Liver (tissue), 3 donors: Measurements from ENCODE around the gene PCP4L1.

ENCODE experiments used
- CTCF ChIP-seq: fragments of 150-350 bp; IDR thresholded peaks from 2 replicates; pipeline ENCODE4 v1.5.1; 2017; ENCODE audit warnings: improper control_type of control experiment, low read depth, low read length; ENCODE audit not compliant: missing input control
- JUND ChIP-seq, 2 donors: IDR thresholded peaks; 2 replicates each; pipeline ENCODE4 v1.6.1; 2016; ENCODE audit warnings: antibody characterized with exemption in 2 of 2
- MAX ChIP-seq: IDR thresholded peaks from 2 replicates; pipeline ENCODE4 v1.6.1; 2016; ENCODE audit warnings: antibody characterized with exemption
- RAD21 ChIP-seq, 2 donors: IDR thresholded peaks; 2 replicates each; pipeline ENCODE4 v1.6.1; 2016; ENCODE audit warnings: antibody characterized with exemption in 2 of 2, mild to moderate bottlenecking in 2 of 2
- SP1 ChIP-seq: IDR thresholded peaks from 2 replicates; pipeline ENCODE4 v1.6.1; 2018; ENCODE audit warnings: antibody characterized with exemption, mild to moderate bottlenecking
- TAF1 ChIP-seq: conservative IDR thresholded peaks from 2 replicates; pipeline ENCODE4 v1.6.1; 2016; ENCODE audit warnings: antibody characterized with exemption, mild to moderate bottlenecking
- YY1 ChIP-seq: IDR thresholded peaks from 2 replicates; pipeline ENCODE4 v1.6.1; 2016; ENCODE audit warnings: antibody characterized with exemption, mild to moderate bottlenecking
- TF ChIP-seq, protein P1 (sequence below): IDR thresholded peaks from 2 replicates; pipeline ENCODE4 v1.6.1; 2016; ENCODE audit warnings: antibody characterized with exemption, mild to moderate bottlenecking
- TF ChIP-seq, protein P2 (sequence below): IDR thresholded peaks from 2 replicates; pipeline ENCODE4 v1.6.1; 2016; ENCODE audit warnings: antibody characterized with exemption
- TF ChIP-seq, protein P3 (sequence below): IDR thresholded peaks from 2 replicates; pipeline ENCODE4 v1.6.1; 2016; ENCODE audit warnings: antibody characterized with exemption
- donor health status: healthy.
- donor health status: healthy.

DNA sequence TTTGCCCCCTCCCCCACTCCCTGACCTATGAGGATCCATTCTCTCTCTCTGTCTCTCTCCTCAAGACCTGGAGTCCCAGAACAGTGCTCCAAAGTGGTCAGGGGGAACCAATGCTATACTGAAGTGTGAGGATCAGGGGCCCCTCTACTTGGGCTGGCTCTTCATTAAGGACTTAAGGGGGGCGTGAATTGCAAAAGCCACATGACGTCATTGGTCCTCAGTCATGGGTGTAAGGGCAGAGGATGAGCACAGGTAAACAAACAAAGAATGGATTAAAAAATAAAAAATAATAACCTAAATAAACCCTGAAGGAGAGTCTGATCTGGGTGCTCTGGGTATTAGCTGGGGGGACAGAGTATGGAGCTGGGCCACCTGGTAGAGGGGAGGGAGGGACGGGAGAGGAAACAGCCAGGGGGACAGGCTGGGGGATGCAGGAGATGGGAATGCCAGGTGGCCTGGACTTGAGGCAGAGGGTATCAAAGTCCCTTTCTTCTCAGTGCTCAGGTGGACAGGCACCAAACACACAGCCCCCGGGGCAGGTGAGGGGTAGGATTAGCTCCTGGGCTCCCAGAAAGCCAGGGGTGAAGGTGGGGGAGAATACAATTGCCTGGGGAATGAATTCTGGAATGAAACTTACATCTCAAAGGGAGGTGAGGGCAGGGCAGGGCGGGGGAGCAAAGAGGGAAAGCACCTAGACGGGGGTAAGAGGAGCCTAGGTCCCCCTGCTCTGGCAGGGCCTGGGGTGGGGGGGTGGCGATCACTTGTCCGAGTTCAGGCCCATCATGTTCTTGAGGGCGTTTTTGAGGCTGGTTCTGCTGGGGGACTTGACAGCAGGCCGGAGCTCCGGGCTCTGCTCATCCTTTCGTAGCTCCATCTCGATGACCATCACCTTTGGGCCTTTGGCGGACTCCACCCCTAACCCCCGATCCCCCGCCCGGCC, 46.7 kb downstream of the PCP4L1 start:
- TF ChIP-seq CTCF: no peak
- TF ChIP-seq, protein P1, sequence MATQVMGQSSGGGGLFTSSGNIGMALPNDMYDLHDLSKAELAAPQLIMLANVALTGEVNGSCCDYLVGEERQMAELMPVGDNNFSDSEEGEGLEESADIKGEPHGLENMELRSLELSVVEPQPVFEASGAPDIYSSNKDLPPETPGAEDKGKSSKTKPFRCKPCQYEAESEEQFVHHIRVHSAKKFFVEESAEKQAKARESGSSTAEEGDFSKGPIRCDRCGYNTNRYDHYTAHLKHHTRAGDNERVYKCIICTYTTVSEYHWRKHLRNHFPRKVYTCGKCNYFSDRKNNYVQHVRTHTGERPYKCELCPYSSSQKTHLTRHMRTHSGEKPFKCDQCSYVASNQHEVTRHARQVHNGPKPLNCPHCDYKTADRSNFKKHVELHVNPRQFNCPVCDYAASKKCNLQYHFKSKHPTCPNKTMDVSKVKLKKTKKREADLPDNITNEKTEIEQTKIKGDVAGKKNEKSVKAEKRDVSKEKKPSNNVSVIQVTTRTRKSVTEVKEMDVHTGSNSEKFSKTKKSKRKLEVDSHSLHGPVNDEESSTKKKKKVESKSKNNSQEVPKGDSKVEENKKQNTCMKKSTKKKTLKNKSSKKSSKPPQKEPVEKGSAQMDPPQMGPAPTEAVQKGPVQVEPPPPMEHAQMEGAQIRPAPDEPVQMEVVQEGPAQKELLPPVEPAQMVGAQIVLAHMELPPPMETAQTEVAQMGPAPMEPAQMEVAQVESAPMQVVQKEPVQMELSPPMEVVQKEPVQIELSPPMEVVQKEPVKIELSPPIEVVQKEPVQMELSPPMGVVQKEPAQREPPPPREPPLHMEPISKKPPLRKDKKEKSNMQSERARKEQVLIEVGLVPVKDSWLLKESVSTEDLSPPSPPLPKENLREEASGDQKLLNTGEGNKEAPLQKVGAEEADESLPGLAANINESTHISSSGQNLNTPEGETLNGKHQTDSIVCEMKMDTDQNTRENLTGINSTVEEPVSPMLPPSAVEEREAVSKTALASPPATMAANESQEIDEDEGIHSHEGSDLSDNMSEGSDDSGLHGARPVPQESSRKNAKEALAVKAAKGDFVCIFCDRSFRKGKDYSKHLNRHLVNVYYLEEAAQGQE: no peak
- no peak for TF ChIP-seq YY1
- TF ChIP-seq RAD21 (IDR thresholded peaks at IDR 0.05): no peak
- no peak for TF ChIP-seq TAF1
- TF ChIP-seq, protein P2, sequence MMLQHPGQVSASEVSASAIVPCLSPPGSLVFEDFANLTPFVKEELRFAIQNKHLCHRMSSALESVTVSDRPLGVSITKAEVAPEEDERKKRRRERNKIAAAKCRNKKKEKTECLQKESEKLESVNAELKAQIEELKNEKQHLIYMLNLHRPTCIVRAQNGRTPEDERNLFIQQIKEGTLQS: no peak
- no peak for TF ChIP-seq MAX
- TF ChIP-seq, protein P3, sequence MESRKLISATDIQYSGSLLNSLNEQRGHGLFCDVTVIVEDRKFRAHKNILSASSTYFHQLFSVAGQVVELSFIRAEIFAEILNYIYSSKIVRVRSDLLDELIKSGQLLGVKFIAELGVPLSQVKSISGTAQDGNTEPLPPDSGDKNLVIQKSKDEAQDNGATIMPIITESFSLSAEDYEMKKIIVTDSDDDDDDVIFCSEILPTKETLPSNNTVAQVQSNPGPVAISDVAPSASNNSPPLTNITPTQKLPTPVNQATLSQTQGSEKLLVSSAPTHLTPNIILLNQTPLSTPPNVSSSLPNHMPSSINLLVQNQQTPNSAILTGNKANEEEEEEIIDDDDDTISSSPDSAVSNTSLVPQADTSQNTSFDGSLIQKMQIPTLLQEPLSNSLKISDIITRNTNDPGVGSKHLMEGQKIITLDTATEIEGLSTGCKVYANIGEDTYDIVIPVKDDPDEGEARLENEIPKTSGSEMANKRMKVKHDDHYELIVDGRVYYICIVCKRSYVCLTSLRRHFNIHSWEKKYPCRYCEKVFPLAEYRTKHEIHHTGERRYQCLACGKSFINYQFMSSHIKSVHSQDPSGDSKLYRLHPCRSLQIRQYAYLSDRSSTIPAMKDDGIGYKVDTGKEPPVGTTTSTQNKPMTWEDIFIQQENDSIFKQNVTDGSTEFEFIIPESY: no peak
- TF ChIP-seq JUND (IDR thresholded peaks at IDR 0.05): no peak
- TF ChIP-seq SP1: no peak
